ENCODE data around the gene KCTD17.

KCTD17 gene, protein sequence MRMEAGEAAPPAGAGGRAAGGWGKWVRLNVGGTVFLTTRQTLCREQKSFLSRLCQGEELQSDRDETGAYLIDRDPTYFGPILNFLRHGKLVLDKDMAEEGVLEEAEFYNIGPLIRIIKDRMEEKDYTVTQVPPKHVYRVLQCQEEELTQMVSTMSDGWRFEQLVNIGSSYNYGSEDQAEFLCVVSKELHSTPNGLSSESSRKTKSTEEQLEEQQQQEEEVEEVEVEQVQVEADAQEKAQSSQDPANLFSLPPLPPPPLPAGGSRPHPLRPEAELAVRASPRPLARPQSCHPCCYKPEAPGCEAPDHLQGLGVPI

GRCh38 chr22:37051391-37052385 is at the start of gene KCTD17:
Gene KCTD17, plus strand, starts transcription at chr22:37051742. Its CDS starts 19 bp downstream, at chr22:37051761.
- DNase-seq = peak; percentile 71

- DNase-seq = no peak
These were observed 49.7 kb upstream of the KCTD17 start for GRCh38 chr22:37001826-37002225.

DNA sequence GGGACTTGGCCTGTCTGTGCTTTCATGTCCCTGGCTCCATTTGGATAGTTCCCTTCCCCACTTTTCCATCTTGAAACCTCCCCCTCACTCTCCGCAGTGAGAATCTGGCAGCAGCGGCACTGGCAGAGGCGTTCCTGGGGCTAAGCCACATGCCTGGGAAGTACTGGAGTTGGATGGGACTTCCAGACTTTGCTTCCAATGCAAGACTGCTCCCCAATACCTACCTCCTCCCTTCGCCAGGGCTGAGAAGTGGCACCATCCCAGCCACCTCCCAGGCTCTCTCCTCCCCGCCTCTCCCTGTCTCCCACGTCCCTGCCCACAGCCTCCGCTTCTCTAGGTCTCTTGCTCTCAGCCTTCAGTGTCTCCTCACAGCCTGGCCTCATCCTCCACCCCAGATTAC is 48.9 kb upstream of the KCTD17 start:
- no peak for DNase-seq

DNA sequence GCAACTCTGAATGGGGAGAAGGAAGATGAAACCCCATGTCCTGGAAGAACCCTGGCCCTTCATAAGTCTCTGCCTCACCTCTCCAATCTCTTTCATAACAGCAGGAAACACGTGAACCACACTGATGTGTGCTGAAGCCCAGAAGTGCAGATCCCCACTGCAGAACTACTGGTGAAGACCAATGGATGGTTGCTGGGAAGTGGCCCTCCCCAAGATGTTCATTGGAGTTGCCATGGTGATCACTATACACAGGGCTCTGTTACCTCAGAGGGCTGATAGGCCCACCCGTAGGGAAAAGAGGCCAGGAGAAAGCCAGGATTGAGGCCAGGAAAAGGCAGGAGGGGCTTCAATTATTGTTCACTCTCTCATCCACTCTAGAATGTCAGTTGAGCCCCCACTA is 43.9 kb upstream of the KCTD17 start:
- no peak for DNase-seq

GRCh38 chr22:37008365-37008764 is 43.2 kb upstream of the KCTD17 start:
- no peak for DNase-seq

GRCh38 chr22:37009490-37009889 is 42.1 kb upstream of the KCTD17 start:
- no peak for DNase-seq

DNA sequence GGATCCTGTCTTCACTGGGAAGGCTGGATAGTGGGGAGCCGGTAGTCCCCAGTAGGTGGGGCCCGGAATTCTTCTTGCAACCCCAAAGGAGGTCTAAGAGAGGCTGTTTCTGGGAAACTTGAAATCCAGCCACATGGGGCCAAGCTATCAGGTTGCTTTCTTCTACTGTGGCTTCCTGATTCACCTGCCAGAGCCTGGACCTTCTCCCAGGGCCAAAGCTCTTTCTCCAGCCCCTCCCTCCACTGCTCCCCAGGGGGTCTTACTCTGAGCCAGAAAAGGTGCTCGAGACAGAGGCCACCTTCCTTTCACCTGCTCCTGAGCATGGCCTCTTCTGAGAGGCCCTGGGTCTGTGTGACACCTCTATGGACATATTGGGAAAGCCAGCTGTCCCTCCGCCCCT is 41.4 kb upstream of the KCTD17 start:
- DNase-seq = no peak

- DNase-seq = no peak
These were observed 40.6 kb upstream of the KCTD17 start for GRCh38 chr22:37010976-37011375.

GRCh38 chr22:37011472-37011871 is 40.1 kb upstream of the KCTD17 start:
- no peak for DNase-seq

GRCh38 chr22:37012262-37012904 is 39.2 kb upstream of the KCTD17 start:
- no peak for DNase-seq

GRCh38 chr22:37012956-37013355 is 38.6 kb upstream of the KCTD17 start:
- no peak for DNase-seq

DNA sequence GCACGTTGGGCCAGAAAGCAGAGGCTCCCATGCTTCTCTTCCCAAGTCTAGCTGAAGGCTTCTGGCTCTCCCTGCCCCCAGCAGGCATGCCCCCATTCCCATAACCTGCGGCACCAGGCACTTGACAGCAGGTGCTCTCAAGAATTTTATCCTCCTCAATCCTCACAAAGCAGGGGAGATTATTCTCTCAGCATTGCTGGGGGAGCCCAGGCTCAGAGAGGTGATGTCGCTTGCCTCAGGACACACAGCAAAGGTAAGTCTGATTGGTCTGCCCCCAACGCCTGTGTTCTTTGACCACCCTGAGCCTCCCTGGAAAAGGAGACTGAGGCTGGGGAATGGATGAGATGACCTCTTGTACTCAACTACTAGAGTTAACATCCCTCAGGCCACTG is 37.1 kb upstream of the KCTD17 start:
- no peak for DNase-seq

DNA sequence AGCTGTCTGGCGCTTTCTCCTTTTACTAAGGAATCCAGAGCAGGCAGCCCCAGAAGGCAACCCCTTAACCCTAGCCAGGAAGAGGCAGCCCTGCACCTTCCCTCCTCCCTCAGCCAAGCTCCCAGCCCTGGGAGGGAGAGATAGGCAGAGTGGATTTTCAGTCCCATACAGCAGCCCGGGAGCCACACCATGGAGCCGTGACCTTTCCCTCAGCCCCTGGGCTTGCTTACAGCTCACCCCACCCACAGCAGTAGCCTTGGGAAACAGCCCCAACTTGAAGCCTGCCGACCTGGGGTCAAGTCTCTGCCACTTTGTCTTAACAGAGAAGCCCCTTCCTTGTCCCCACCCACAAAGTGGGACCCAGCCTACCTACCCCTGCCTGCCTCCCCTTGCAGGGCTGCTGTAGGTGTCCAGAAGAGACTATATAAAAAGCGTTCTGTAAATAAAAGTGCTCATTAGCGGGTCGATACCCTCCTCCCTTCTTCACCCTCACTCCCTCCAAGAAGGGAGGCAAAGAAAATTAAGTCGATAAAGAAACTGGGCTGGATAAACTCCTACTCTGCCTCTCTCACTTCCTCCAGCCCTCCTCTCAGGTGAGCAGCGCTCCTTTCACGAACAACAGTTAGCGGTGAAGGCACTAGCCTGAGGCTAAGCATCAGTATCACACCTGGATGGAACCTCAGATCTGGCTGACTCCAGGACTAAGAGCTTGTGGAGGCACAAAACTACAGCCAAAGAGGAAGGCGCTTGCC is 36.5 kb upstream of the KCTD17 start:
- no peak for DNase-seq

- DNase-seq = no peak
These were observed 36.0 kb upstream of the KCTD17 start for GRCh38 chr22:37015587-37015878.

DNA sequence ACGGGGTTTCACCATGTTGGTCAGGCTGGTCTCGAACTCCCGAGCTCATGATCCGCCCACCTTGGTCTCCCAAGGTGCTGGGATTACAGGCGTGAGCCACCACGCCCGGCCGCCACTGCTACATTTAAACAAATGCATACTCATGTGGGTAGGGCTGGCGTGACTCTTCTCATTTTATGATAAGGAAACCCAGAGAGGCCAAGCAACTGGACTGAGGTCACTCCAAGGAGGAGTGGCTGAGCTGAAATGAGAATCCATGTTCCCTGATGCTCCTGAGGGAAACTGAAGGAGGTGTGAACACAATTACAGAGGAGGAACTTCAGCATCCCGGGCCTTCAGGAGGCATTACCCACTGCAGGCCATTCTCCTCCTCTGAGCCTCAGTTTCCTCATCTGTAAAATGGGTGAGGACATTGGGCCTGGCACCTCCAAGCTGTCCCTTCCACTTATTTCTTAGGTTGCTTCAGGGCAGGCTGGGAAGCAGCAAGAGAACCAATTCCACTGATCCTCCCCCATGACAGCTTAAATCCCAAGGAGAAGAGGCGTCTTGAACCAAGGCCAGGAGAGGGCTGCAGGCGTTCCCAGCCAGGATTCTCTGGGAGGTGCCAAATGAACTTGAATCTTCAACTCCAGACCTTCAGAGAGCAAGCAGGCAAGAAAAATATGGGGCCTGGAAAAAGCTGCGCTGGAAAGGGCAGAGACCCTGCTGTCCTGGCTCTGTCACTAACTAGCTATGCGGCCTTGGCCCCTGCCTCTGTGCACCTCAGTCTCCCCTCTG is 35.2 kb upstream of the KCTD17 start:
- no peak for DNase-seq

GRCh38 chr22:37017356-37017755 is 34.2 kb upstream of the KCTD17 start:
- no peak for DNase-seq

DNA sequence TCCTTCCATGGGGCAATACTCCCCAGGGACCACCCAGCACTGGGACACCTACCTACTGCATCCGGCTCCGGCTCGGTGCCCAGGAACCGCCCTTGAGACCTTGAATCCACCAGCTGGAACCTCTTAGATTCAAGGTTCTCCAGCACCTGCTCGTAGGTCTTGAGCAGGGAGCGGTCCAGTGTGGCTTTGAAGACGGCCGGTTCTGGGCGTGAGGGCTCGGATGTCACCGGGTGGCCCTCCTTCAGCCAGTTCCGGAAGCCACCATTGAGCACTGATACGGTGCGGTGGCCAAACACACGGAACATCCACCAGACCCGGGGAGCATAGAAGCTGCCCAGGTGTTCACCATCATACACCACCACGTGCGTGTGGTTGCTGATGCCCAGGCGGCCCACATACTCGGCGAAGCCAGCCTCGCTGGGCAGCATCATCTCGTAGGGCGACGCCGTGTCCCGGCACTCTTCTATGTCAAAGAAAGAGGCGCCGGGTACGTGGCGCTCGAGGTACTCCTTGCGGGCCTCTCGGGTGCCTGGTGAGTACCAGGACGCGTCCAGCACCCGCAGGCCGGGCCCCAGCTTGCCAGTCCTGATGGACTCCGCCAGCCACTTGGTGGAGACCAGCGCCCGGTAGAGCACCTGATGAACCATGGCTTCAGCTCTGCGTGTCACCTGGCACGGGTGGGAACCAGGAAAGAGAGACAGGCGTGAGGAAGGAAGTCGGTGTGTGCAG is 33.3 kb upstream of the KCTD17 start:
- DNase-seq = no peak

DNA sequence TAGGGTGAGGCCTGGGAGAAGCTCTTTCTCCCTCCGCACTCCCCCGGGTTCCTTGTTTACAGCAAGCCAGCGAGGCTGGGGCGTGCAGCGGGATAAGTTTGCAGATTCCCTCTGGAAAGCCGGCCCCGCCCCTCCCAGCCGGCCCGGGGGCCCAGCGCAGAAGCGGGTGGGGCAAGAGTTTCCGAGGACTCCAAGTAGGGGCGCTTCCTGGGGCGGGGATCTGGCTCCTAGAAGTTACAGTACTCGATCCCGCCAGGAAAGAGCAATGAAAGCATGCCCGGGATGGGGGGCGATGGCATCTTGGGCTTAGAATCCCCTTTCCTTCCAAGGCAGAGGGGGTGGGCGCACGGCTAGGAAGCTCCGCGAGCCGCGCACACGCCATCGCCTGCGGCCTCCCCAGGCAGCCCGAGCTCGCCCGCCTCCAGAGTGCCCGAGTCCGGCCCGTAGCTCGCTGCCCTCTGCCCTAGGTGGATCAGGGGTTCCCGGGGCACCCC is 32.7 kb upstream of the KCTD17 start:
- no peak for DNase-seq

GRCh38 chr22:37019309-37020191 is 32.0 kb upstream of the KCTD17 start, which contains the start of the genes MPST and TST:
Gene MPST, plus strand, starts transcription at chr22:37019742. Its CDS starts 95 bp downstream, at chr22:37019837.
Gene TST, minus strand, starts transcription at chr22:37019447. Its CDS starts 715 bp downstream, at chr22:37018732.
- DNase-seq = peak; percentile 33

DNA sequence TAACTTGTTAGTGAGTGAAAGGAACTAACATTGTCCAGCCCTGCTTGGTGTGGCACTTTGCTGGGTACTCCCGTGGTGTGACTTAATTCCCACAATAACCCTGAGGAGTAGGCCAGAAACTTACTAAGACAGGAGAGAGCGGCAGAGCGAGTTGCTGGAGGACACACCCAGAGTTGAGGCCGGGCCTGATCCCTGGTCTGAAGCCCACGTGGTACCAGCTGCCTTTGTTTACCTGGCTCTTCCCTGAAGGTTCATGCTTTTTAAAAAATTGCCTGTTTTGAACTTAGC is 31.4 kb upstream of the KCTD17 start:
- DNase-seq = no peak

All from stimulated activated naive CD4-positive, alpha-beta T cell treated with Interleukin-2 at 50 U/mL for 16 hours (primary cell).